GM19193 (cell line): ENCODE measurements around the gene PROX2.

Experiments
- POLR2A ChIP-seq: IDR thresholded peaks from 4 replicates; pipeline ENCODE4 v1.6.1; 2011; ENCODE audit not compliant: insufficient read depth, insufficient read length; ENCODE audit errors: extremely low read depth

Gene PROX2

GRCh38 chr14:74912111-74912510, 36.2 kb upstream of the PROX2 start:
- TF ChIP-seq POLR2A, result no peak

- no peak for TF ChIP-seq POLR2A
These were observed 35.8 kb upstream of the PROX2 start for GRCh38 chr14:74911704-74912103.

- TF ChIP-seq POLR2A, result no peak
These were observed 35.3 kb upstream of the PROX2 start for GRCh38 chr14:74911221-74911620.

GRCh38 chr14:74910556-74910955, 34.6 kb upstream of the PROX2 start:
- TF ChIP-seq POLR2A, result no peak

- TF ChIP-seq POLR2A, result no peak
These were observed 34.0 kb upstream of the PROX2 start for GRCh38 chr14:74909911-74910310.

GRCh38 chr14:74909501-74909900, 33.6 kb upstream of the PROX2 start:
- TF ChIP-seq POLR2A, result no peak

- no peak for TF ChIP-seq POLR2A
These were observed 33.0 kb upstream of the PROX2 start for GRCh38 chr14:74908861-74909341.

- TF ChIP-seq POLR2A, result no peak
These were observed 31.8 kb upstream of the PROX2 start for GRCh38 chr14:74907744-74908143.

- TF ChIP-seq POLR2A, result peak; percentile 9
These were observed 31.1 kb upstream of the PROX2 start for GRCh38 chr14:74906925-74907521.

GRCh38 chr14:74905595-74906142, 29.7 kb upstream of the PROX2 start:
- TF ChIP-seq POLR2A, result peak; percentile 33

- TF ChIP-seq POLR2A, result no peak
These were observed 28.9 kb upstream of the PROX2 start for GRCh38 chr14:74904635-74905503.

- no peak for TF ChIP-seq POLR2A
These were observed 27.2 kb upstream of the PROX2 start for GRCh38 chr14:74902941-74903705.

- TF ChIP-seq POLR2A, result no peak
These were observed 22.7 kb upstream of the PROX2 start for GRCh38 chr14:74898694-74899093.

GRCh38 chr14:74898083-74898482, 22.1 kb upstream of the PROX2 start:
- no peak for TF ChIP-seq POLR2A

- no peak for TF ChIP-seq POLR2A
These were observed 21.7 kb upstream of the PROX2 start for GRCh38 chr14:74897642-74898041.
